OCI-LY3 (cell line): ENCODE measurements around the gene EVX1.
A peak's percentile ranks its signal among the peaks of the same experiment; 100 is the strongest.

ENCODE experiments used
- H2AFZ ChIP-seq: fragments of 200-600, 300-600 bp; shearing (Covaris generic); 2 replicates; pipeline ENCODE4 v1.6.0; 2014; ENCODE audit warnings: antibody characterized with exemption, low read depth, low read length
- H3K27ac ChIP-seq: fragments of 200-600, 300-600 bp; sonication (generic); 2 replicates; pipeline ENCODE4 v1.5.1; 2014; ENCODE audit warnings: mild to moderate bottlenecking, low read length, moderate library complexity, mixed read lengths
- H3K27me3 ChIP-seq: fragments of 200-600, 300-600 bp; sonication (generic); 2 replicates; pipeline ENCODE4 v1.6.1; 2014; ENCODE audit warnings: low read depth, low read length, mixed read lengths
- H3K36me3 ChIP-seq: fragments of 200-600, 300-600 bp; sonication (generic); replicated peaks from 2 replicates; pipeline ENCODE3; 2014; ENCODE audit warnings: low read depth, low read length, mixed read lengths
- H3K4me1 ChIP-seq: fragments of 300-600, 200-600 bp; sonication (generic); 2 replicates; pipeline ENCODE4 v1.6.1; 2014; ENCODE audit warnings: low read length, mixed read lengths
- H3K4me2 ChIP-seq: fragments of 200-600, 300-600 bp; sonication (generic); 2 replicates; pipeline ENCODE4 v1.6.1; 2014; ENCODE audit warnings: low read length, mixed read lengths
- H3K4me3 ChIP-seq: fragments of 300-600, 200-600 bp; sonication (generic); 2 replicates; pipeline ENCODE4 v1.5.1; 2014; ENCODE audit warnings: antibody characterized with exemption, mild to moderate bottlenecking, low read length, moderate library complexity
- H3K79me2 ChIP-seq: fragments of 300-600, 200-600 bp; shearing (Covaris generic); 2 replicates; pipeline ENCODE4 v1.6.1; 2014; ENCODE audit warnings: mild to moderate bottlenecking, low read length, mixed read lengths
- H3K9ac ChIP-seq: fragments of 300-600, 200-600 bp; shearing (Covaris generic); 2 replicates; pipeline ENCODE4 v1.6.0; 2014; ENCODE audit warnings: mild to moderate bottlenecking, low read length, moderate library complexity
- H3K9me3 ChIP-seq: fragments of 200-600, 300-600 bp; shearing (Covaris generic); 2 replicates; pipeline ENCODE4 v1.6.1; 2014; ENCODE audit warnings: low read length, mixed read lengths; ENCODE audit not compliant: insufficient read depth
- H4K20me1 ChIP-seq: fragments of 200-600, 300-600 bp; sonication (generic); 2 replicates; pipeline ENCODE4 v1.6.1; 2016; ENCODE audit warnings: low read length, mixed read lengths; ENCODE audit not compliant: insufficient read depth
- EZH2phosphoT487 ChIP-seq: fragments of 200-600 bp; shearing (Covaris generic); IDR thresholded peaks from 2 replicates; pipeline ENCODE4 v1.6.1; 2018; ENCODE audit warnings: antibody characterized with exemption, mixed run types, low read depth
- TF ChIP-seq, protein P1 (sequence below): fragments of 200-600, 300-600 bp; sonication (generic); IDR thresholded peaks from 2 replicates; pipeline ENCODE4 v1.5.1; 2014; ENCODE audit warnings: antibody characterized with exemption, low read length, low read depth

The EVX1 gene

DNA sequence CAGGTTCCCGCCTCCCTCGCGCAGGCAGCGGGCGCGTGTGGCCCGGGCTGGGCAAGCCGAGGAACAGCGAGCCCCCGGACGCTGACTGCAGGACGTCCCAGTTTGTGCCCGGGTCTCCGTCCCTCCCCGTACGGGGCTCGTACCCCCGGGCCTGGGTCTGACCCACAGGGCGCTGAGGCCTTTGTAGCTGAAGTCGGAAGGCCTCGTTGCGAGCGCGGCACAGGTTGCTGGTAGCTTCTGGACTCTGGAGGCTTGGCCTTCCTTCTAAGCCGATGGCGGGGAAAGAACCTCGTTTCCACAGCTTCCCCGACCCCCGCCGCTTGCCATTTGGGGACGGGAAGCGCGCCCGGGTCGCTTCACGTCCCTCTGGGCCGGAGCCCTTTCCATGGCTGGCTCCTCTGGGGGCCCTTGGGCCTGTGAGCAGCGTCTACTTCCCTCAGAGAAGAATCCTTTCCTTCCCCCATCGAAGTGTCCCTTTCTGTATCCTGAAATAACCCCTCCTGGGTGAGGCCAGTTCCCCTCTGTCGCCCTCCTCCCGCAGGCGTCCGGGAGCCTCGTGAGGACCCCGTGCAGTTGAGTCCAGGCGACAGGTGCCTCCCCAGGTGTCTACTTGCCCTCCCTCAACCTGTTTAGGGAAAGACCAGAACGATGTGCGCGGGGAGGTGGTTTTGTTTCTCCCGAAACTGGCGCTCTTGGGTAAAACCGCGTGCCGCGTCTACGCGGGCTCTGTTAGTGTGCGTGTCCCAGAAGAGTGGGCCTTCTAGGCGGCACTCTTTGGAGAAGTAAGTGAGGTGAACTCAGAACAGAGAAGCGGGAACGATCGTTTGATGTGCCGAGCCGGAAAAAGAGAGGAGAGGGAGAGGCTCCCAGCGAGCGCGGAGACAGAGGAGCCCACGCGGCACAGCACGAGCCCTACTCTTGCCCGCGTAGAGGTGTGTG, 9.3 kb downstream of the EVX1 start:
- no peaks in the 10 kb centered on the region for H4K20me1 ChIP-seq
- H3K79me2 ChIP-seq: no peaks in the 10 kb centered on the region
- H3K4me2 ChIP-seq: no peak overlapping the region
- no peak overlapping the region for H2AFZ ChIP-seq
- H3K36me3 ChIP-seq: no peaks in the 10 kb centered on the region
- H3K27ac ChIP-seq: no peak overlapping the region
- TF ChIP-seq, protein P1, sequence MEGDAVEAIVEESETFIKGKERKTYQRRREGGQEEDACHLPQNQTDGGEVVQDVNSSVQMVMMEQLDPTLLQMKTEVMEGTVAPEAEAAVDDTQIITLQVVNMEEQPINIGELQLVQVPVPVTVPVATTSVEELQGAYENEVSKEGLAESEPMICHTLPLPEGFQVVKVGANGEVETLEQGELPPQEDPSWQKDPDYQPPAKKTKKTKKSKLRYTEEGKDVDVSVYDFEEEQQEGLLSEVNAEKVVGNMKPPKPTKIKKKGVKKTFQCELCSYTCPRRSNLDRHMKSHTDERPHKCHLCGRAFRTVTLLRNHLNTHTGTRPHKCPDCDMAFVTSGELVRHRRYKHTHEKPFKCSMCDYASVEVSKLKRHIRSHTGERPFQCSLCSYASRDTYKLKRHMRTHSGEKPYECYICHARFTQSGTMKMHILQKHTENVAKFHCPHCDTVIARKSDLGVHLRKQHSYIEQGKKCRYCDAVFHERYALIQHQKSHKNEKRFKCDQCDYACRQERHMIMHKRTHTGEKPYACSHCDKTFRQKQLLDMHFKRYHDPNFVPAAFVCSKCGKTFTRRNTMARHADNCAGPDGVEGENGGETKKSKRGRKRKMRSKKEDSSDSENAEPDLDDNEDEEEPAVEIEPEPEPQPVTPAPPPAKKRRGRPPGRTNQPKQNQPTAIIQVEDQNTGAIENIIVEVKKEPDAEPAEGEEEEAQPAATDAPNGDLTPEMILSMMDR: no peak
- no peak for TF ChIP-seq EZH2phosphoT487
- no peaks in the 10 kb centered on the region for H3K9me3 ChIP-seq
- H3K27me3 ChIP-seq: no peaks in the 10 kb centered on the region
- no peak overlapping the region for H3K4me3 ChIP-seq
- no peak overlapping the region for H3K9ac ChIP-seq
- H3K4me1 ChIP-seq: peaks cover 32% of the 10 kb centered on the region

DNA sequence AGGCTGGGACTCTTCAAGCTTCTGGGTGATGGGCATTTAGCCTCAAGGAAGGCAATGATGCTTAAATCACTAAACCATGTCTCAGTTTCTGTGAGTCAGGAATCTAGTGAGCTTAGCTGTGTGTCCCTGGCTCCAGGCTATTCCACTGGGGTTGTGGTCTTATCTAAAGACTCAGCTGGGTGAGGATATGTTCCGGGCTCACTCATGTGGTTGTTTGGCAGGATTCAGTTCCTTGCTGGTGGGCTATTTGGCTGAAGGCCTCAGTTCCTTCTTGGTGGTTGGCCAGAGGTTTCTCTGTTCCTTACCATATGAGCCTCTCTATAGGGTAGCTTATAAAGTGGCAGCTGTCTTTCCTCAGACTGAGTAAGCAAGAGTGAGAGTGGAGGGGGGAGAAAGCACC, 12.0 kb downstream of the EVX1 start:
- Histone ChIP-seq H3K4me3 (peak overlapping the region; percentile 35; the same call in 1 of the 2 replicates), H3K27me3 (no peaks in the 10 kb centered on the region), H3K4me2 (peak overlapping the region; percentile 56), H3K9me3 (no peaks in the 10 kb centered on the region), H3K4me1 (peaks cover 15% of the 10 kb centered on the region), H3K9ac (no peak overlapping the region), H3K27ac (no peak overlapping the region), H4K20me1 (no peaks in the 10 kb centered on the region), H3K36me3 (no peaks in the 10 kb centered on the region), H3K79me2 (no peaks in the 10 kb centered on the region), H2AFZ (no peak overlapping the region; the same call in 1 of the 2 replicates)
- TF ChIP-seq, protein P1: no peak
- TF ChIP-seq EZH2phosphoT487: no peak

DNA sequence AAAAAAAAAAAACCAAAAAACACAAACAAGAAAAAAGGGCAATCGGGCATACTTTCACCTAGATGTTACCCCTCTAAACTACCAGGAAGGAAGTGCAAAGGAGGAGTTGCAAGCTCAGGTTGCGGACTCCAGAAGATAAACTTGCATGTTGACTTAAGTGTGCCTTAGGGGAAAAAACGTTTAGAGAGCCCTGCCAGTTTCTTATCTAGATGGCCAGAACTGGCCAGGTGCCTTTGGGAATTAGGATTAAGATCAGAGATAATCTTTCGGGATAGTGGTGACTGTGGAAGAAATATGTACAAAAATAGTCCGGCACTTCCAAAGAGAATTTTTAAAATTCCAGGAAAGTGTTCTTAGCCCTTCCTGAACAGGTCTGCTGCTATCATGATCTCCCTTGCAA, 17.6 kb downstream of the EVX1 start:
- no peak overlapping the region for H3K9ac ChIP-seq
- H4K20me1 ChIP-seq: no peaks in the 10 kb centered on the region
- H3K9me3 ChIP-seq: no peaks in the 10 kb centered on the region
- H3K36me3 ChIP-seq: no peaks in the 10 kb centered on the region
- no peak overlapping the region for H3K4me3 ChIP-seq
- H3K79me2 ChIP-seq: no peaks in the 10 kb centered on the region
- TF ChIP-seq, protein P1: no peak
- no peak for TF ChIP-seq EZH2phosphoT487
- H3K4me2 ChIP-seq: no peak overlapping the region
- no peak overlapping the region for H2AFZ ChIP-seq
- no peak overlapping the region for H3K27ac ChIP-seq
- peaks cover 2% of the 10 kb centered on the region for H3K4me1 ChIP-seq
- no peaks in the 10 kb centered on the region for H3K27me3 ChIP-seq

DNA sequence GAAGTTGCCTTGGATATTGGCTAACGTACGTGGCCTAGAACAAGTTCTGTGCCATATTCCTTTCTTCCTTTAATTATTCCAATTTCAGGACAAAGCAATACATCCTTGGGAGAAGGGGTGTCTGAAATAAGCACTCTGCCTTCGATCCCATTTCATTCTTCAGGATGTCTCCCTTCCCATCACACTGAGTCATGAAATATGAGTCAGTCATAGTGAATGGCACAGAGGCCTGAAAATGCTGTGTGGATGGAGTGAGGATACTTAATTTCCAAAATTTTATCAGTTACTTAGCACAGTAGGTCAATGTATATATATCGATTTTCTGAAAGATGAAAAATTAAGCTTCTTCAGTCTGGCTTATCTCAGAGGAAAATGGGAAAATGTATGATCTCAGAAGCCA, 19.5 kb downstream of the EVX1 start:
- Histone ChIP-seq H3K4me3 (no peak overlapping the region), H3K4me1 (no peaks in the 10 kb centered on the region), H3K4me2 (no peak overlapping the region), H3K27me3 (no peaks in the 10 kb centered on the region), H3K36me3 (no peaks in the 10 kb centered on the region), H3K9me3 (no peaks in the 10 kb centered on the region), H2AFZ (no peak overlapping the region), H3K79me2 (no peaks in the 10 kb centered on the region), H4K20me1 (no peaks in the 10 kb centered on the region), H3K27ac (no peak overlapping the region), H3K9ac (no peak overlapping the region)
- TF ChIP-seq EZH2phosphoT487: no peak
- TF ChIP-seq, protein P1: no peak
